ENCODE measurements around the gene SLC22A12. TPM values are rescaled to one million over a fixed set of nuclear protein-coding genes. Genes with fewer than 3 reads are reported as not detected.

Gene SLC22A12
- not detected in 2 replicates for total RNA-seq

DNA sequence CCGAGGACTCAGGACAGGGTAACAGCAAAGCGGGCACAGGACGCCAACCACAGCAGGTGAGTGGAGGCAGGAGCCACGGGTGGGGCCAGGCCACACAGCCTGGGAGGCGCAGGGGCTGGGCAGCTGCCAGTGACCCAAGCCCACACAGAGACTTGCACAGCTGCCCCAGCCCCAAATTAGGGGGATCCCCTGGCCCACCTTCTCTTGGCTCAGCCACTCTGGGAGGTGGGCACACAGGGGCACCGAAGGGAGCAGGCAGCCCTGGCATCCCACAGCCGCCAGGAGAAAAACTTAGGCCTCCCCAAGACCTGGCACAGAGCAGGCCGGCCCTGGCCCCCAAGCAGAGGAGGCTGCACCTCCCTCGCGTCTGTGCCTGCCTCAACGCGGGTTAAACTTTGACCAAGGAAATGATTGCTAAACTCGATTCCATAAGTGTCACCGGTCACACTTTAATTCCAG lies at the start of gene SLC22A12:
Gene SLC22A12, plus strand, starts transcription at position 458 of the 459 bp plus-strand sequence. CDS start 337 bp downstream, outside the sequence.
- TF ChIP-seq, protein P1, sequence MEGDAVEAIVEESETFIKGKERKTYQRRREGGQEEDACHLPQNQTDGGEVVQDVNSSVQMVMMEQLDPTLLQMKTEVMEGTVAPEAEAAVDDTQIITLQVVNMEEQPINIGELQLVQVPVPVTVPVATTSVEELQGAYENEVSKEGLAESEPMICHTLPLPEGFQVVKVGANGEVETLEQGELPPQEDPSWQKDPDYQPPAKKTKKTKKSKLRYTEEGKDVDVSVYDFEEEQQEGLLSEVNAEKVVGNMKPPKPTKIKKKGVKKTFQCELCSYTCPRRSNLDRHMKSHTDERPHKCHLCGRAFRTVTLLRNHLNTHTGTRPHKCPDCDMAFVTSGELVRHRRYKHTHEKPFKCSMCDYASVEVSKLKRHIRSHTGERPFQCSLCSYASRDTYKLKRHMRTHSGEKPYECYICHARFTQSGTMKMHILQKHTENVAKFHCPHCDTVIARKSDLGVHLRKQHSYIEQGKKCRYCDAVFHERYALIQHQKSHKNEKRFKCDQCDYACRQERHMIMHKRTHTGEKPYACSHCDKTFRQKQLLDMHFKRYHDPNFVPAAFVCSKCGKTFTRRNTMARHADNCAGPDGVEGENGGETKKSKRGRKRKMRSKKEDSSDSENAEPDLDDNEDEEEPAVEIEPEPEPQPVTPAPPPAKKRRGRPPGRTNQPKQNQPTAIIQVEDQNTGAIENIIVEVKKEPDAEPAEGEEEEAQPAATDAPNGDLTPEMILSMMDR (IDR thresholded peaks at IDR 0.05; ENCODE audit: insufficient read depth, low read length, poor library complexity, severe bottlenecking), result no peak
- Histone ChIP-seq H3K27me3 (ENCODE audit: control insufficient read depth, insufficient read depth, low read length) (peaks cover 2% of the 10 kb centered on the region), H3K36me3 (ENCODE audit: control insufficient read depth, insufficient read depth, low read length) (no peaks in the 10 kb centered on the region), H3K4me3 (ENCODE audit: low read depth, low read length) (no peak within 1 kb of the TSS)
- no peak for DNase-seq (ENCODE audit: low read depth)

DNA sequence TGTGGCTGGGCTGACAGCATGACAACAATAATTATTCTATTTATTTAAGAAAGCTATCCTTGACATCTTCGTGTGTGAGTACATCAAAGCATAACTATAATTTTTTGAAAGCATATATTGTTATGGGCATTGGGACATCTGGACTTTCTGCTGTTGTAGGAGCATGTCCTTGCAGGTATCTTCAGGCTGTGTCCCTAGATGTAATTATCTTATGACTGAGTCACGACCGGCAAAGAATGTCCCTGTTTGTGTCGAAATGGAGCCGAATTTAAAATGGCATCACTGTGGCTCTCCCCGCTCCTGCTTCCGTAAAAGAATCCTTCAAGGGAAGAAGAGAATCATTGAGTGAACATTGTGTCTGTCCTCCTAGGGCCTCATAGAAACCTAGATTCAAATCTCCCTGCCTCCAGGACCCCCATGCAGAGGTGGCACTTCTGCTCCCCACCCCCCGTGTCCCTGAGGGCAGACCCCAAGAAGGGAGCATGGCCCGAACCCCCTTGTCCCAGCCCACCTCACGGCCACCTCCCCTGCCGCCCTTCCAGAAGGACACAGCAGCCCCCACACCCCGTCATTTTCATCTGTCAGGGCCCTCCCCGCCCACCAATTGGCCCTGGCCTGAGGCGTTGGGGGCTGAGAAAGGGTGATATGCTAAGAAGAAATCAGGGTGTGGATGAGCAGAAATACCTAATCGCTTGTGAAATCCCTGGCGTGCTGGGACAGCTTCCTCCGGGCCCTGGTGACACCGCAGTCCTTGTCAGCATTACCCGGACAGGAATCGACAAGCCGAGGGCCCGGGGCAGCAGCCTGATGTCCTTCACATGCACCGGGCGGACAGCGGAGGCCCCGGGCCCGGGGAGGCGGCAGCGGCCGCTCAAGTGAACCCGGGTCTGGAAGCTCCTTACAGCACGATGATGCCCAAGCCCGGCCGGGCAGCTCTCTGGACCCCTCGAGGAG lies 48.6 kb upstream of the SLC22A12 start:
- Histone ChIP-seq H3K27me3 (ENCODE audit: control insufficient read depth, insufficient read depth, low read length) (peaks cover 2% of the 10 kb centered on the region), H3K4me3 (ENCODE audit: low read depth, low read length) (no peak overlapping the region), H3K36me3 (ENCODE audit: control insufficient read depth, insufficient read depth, low read length) (no peaks in the 10 kb centered on the region)
- TF ChIP-seq, protein P1 (IDR thresholded peaks at IDR 0.05; ENCODE audit: insufficient read depth, low read length, poor library complexity, severe bottlenecking), result no peak
- no peak for DNase-seq (ENCODE audit: low read depth)

DNA sequence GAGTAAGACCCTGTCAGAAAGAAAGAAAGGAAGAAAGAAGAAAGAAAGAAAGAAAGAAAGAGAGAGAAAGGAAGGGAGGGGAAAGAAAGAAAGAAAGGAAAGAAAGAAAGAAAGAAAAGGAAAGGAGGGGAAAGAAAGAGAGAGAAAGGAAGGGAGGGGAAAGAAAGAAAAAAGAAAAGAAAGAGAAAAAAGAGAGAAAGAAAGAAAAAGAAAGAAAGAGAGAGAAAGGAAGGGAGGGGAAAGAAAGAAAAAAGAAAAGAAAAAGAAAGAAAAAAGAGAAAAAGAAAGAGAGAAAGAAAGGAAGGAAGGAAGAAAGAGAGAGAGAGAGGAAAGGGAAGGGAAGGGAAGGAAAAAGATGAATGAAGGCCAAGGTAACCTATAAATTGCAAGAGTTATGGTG lies 47.2 kb upstream of the SLC22A12 start:
- Histone ChIP-seq H3K36me3 (ENCODE audit: control insufficient read depth, insufficient read depth, low read length) (no peaks in the 10 kb centered on the region), H3K4me3 (ENCODE audit: low read depth, low read length) (no peak overlapping the region), H3K27me3 (ENCODE audit: control insufficient read depth, insufficient read depth, low read length) (peaks cover 2% of the 10 kb centered on the region)
- no peak for DNase-seq (ENCODE audit: low read depth)
- TF ChIP-seq, protein P1 (IDR thresholded peaks at IDR 0.05; ENCODE audit: insufficient read depth, low read length, poor library complexity, severe bottlenecking), result no peak

DNA sequence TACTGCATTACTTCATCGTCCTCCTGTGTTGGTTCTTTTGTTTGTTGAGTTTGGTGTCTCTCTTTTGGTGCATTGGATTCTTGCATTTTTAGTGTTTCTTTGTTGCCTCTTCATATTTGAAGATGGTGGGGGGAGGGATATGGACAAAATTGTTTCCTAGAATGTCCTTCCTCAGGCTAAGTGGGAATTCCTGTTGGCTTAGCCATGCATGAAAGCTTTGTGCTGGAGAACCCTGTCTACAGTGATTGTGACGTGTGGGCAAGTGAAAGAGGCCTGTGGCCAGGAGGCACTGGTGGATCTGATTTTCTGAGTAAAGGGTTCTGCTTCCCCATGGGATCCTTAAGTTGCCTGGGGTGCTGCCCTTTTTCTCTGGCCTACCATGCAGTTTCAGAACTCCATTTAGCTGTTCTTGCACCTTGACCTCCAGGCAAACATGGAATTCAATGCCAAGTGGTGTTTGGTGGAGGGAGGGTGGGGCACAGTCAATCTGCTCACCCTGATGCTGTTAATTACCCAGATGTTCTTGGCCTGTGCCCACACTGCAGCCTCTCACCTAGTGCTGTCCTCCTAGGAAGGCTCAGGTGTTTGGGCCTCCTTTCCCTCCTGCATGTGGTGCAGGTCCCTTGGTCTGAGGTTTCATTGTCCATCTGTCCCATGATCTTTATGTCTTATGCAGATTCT lies 46.3 kb upstream of the SLC22A12 start:
- H3K27me3 ChIP-seq (ENCODE audit: control insufficient read depth, insufficient read depth, low read length), result peaks cover 2% of the 10 kb centered on the region
- H3K4me3 ChIP-seq (ENCODE audit: low read depth, low read length), result no peak overlapping the region
- DNase-seq (ENCODE audit: low read depth), result no peak
- H3K36me3 ChIP-seq (ENCODE audit: control insufficient read depth, insufficient read depth, low read length), result no peaks in the 10 kb centered on the region
- TF ChIP-seq, protein P1 (IDR thresholded peaks at IDR 0.05; ENCODE audit: insufficient read depth, low read length, poor library complexity, severe bottlenecking), result no peak

DNA sequence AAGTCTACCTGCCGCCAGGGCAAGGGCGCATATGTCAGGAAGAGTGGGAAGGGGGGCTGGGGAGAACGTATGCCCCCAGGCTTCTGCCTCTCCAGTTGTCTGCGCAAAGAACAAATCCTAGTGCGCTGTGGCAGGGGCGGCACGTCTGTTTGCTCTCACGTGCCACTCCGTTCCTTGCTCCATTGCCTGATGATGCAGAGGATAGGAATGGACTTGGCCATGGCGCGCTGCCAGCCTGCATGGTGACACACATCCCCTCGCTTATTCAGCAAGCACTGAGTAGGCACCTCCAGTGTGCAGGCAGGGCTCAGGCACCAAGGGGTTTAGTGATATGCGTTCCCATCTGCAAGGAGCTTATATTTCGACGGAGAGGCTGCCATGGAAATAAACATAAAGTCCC lies 45.4 kb upstream of the SLC22A12 start:
- DNase-seq (ENCODE audit: low read depth), result no peak
- Histone ChIP-seq H3K4me3 (ENCODE audit: low read depth, low read length) (no peak overlapping the region), H3K36me3 (ENCODE audit: control insufficient read depth, insufficient read depth, low read length) (no peaks in the 10 kb centered on the region), H3K27me3 (ENCODE audit: control insufficient read depth, insufficient read depth, low read length) (peaks cover 2% of the 10 kb centered on the region)
- TF ChIP-seq, protein P1 (IDR thresholded peaks at IDR 0.05; ENCODE audit: insufficient read depth, low read length, poor library complexity, severe bottlenecking), result no peak

Measured in kidney epithelial cell (primary cell).